ENCODE data around the gene LCN9.

DNA sequence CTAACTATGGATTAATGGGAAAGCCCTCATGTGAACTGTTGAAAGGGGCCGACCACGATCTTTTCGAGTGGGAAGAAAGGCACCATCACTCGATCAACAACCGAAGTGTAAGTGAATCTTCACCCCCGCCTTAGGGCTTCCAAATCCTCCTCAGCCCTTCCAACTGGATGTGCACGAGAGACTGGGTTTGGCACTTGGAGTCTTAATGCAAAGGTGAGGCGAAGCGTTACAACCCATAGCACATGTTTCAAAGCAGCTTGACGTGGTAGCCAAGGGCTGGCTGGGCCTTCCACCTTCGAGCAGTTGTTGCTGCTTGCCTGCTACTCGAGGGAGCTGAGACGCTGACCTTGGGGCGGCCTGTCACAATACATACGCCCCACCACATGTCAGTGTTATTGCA is 5.7 kb upstream of the LCN9 start:
- TF ChIP-seq CTCF (IDR thresholded peaks at IDR 0.05; ENCODE audit: low read depth, low read length) (no peak), EZH2phosphoT487 (IDR thresholded peaks at IDR 0.05; ENCODE audit: low read depth) (no peak)

Data from OCI-LY3 (cell line).